ENCODE data around the gene CFAP300. TPM values are rescaled to one million over a fixed set of nuclear protein-coding genes. Genes with fewer than 3 reads are reported as not detected.

Gene CFAP300
- total and polyA plus RNA-seq, 2 of the 8 experiments (the other 6 are each of a cell fraction or from before 2014, with no cell fraction given) = 2.1 to 2.8 TPM

DNA sequence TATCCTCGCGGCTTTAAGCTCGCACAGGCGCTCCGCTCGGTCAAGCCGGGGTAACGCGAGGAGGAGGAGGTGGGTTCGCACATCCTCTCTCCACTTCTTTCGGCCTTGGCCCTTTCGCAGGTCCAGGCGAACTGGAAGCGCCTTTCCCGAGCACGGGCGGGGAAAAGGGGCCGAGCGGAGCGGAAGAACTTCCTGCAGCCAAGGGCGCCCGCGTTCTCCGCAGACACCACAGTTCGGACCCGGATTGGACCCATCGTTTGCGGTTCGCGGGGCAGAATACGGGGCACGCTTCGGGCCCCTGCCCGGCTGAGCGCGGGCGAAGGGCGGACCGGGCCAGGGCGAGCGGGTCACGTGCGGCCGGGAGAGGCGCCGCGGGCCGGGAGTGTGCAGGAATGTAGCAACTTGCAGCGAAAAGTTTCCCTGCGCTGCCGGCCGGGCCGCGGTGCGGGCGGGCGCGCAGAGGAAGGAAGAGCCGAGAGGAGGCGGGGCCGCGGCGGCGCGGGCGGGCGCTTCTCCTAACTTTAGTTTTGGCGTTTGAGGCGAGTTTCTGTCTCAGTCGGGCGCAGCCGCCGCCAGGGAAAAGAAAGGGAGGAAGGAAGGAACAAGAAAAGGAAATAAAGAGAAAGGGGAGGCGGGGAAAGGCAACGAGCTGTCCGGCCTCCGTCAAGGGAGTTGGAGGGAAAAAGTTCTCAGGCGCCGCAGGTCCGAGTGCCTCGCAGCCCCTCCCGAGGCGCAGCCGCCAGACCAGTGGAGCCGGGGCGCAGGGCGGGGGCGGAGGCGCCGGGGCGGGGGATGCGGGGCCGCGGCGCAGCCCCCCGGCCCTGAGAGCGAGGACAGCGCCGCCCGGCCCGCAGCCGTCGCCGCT is 62.9 kb downstream of the CFAP300 start, which contains the start of gene YAP1:
YAP1 (plus strand) TSS at position 552 of the 865 bp plus-strand sequence. CDS start 402 bp downstream, outside the sequence.
- Histone ChIP-seq H3K23me2 (ENCODE audit: low read depth, low read length) (peaks cover 5% of the 10 kb centered on the region), H2BK15ac (ENCODE audit: low read length) (no peak within 1 kb of the TSS), H2AK5ac (ENCODE audit: low read depth, low read length) (no peak within 1 kb of the TSS), H3K14ac (ENCODE audit: insufficient read length) (no peak within 1 kb of the TSS), H3K9ac (replicated peaks in 1 of 4; ENCODE audit: extremely low read depth in 1 of 4, low read depth in 3 of 4, low read length in 3 of 4) (peak within 1 kb of the TSS; percentile 90 to 98 (median 96)), H3K4me1 (replicated peaks in 1 of 4; ENCODE audit: control insufficient read depth in 3 of 4, insufficient read depth in 4 of 4, low read length in 3 of 4) (peaks cover 0 to 11% (median 1%) of the 10 kb centered on the region in 4 experiments; a peak in 3 of 7 replicates), H2BK5ac (ENCODE audit: low read depth, low read length) (peak within 1 kb of the TSS; percentile 94), H4K20me1 (replicated peaks in 1 of 2; ENCODE audit: control insufficient read depth in 1 of 2, insufficient read depth in 2 of 2, low read length in 2 of 2) (no peaks in the 10 kb centered on the region), H3K56ac (replicated peaks; ENCODE audit: insufficient read length, low read depth, low read length) (peak within 1 kb of the TSS; percentile 96), H2AFZ (ENCODE audit: low read length) (0 out of 2 replicates have a peak within 1 kb of the TSS, but pooled peaks have one; percentile 1), H4K5ac (ENCODE audit: insufficient read length, low read depth, low read length) (peak within 1 kb of the TSS; percentile 86), H3K27me3 (replicated peaks in 1 of 4; ENCODE audit: control insufficient read depth in 3 of 4, extremely low read depth in 1 of 4, insufficient read depth in 3 of 4, low read length in 3 of 4) (no peaks in the 10 kb centered on the region), H2BK20ac (ENCODE audit: low read length) (no peak within 1 kb of the TSS), H2BK12ac (ENCODE audit: low read depth, low read length) (peak within 1 kb of the TSS; percentile 55; the same call in 1 of the 2 replicates), H2BK120ac (replicated peaks; ENCODE audit: low read depth, low read length) (no peak within 1 kb of the TSS), H4K91ac (replicated peaks; ENCODE audit: insufficient read length, low read length) (peak within 1 kb of the TSS; percentile 93), H3K4me2 (ENCODE audit: insufficient read depth in 1 of 2, low read depth in 2 of 2, low read length in 2 of 2) (peak within 1 kb of the TSS; percentile 74 to 85), H3K23ac (ENCODE audit: insufficient read length) (no peak within 1 kb of the TSS), H3K9me3 (ENCODE audit: insufficient read depth in 2 of 2, low read depth in 1 of 2, low read length in 1 of 2) (no peaks in the 10 kb centered on the region), H3K4ac (replicated peaks; ENCODE audit: insufficient read length, low read depth, low read length) (peak within 1 kb of the TSS; percentile 69), H3K79me1 (ENCODE audit: low read depth, low read length) (no peaks in the 10 kb centered on the region), H3K27ac (ENCODE audit: low read depth, low read length) (peak within 1 kb of the TSS; percentile 97), H4K8ac (ENCODE audit: extremely low read depth, insufficient read depth, low read length) (peak within 1 kb of the TSS; percentile 98), H3K18ac (ENCODE audit: extremely low read depth, low read length) (peak within 1 kb of the TSS; percentile 88), H3K79me2 (ENCODE audit: control insufficient read depth in 1 of 2, insufficient read depth in 2 of 2, low read length in 2 of 2) (peaks cover 0 to 32% of the 10 kb centered on the region in 2 experiments; a peak in 3 of 4 replicates), H3K4me3 (ENCODE audit: extremely low read depth in 1 of 4, insufficient read depth in 2 of 4, low read depth in 3 of 4, low read length in 4 of 4) (peak within 1 kb of the TSS; percentile 73 to 99 (median 84)), H3K36me3 (ENCODE audit: control insufficient read depth in 2 of 4, insufficient read depth in 4 of 4, low read length in 3 of 4) (peaks cover 0 to 7% (median 0%) of the 10 kb centered on the region in 4 experiments; a peak in 1 of 8 replicates)
- POLR2A ChIA-PET (ENCODE audit: partially characterized antibody) = interaction anchor here (0.7 to 1.7 kb wide), 20 partner anchors 8 to 195 kb away, joined by 3 to 7 read pairs (median 3); partner anchors contain the start of gene CEP126
- CTCF ChIA-PET (ENCODE audit: partially characterized antibody) = interaction anchor here (0.7 to 1.0 kb wide), 2 partner anchors 100 to 102 kb away, joined by 3 read pairs; no protein-coding TSS in a partner anchor
- DNase-seq (ENCODE audit: low read depth in 1 of 2, low spot score in 2 of 2) (peak; percentile 57 to 91), FAIRE-seq (no peak)
- WGBS, 2 experiments (ENCODE audit: extremely low coverage in 1 of 2, insufficient coverage in 1 of 2, insufficient read length in 1 of 2, insufficient replicate concordance in 2 of 2, low coverage in 1 of 2, low lambda C conversion rate in 2 of 2, missing lambda C conversion rate in 1 of 2) = 1% methylated on average over 58 of the region's 104 CpGs; no CpG with 5 or more reads in 1 of the 2 experiments
- TF ChIP-seq GABPA (IDR thresholded peaks at IDR 0.05; ENCODE audit: borderline replicate concordance, insufficient read depth, low read length) (no peak), YY1 (IDR thresholded peaks at IDR 0.05; ENCODE audit: low read depth, low read length) (0 out of 2 replicates have a peak, but pooled peaks have one; percentile 9), CBX8 (IDR thresholded peaks at IDR 0.05; ENCODE audit: borderline replicate concordance, low read depth, low read length) (no peak), POLR2A (IDR thresholded peaks at IDR 0.05; ENCODE audit: control extremely low read depth in 1 of 2, low read depth in 2 of 2, low read length in 2 of 2) (peak in 1 of 2 experiments; percentile 78; a peak in 2 of 3 replicates), CREB1 (IDR thresholded peaks at IDR 0.05) (no peak), MAFK (IDR thresholded peaks at IDR 0.05; ENCODE audit: low read depth, low read length) (no peak)

Measured in H1 (cell line).